GM23248 (cell line): ENCODE results near the gene COA8. TPM values are rescaled to one million over a fixed set of nuclear protein-coding genes. Genes with fewer than 3 reads are reported as not detected.

Source experiments
- DNase-seq: peaks from one replicate; pipeline ENCODE4 v3.0.0-alpha.2; 2015
- H2AFZ ChIP-seq: fragments of 200-600 bp; sonication (generic); 2 replicates; pipeline ENCODE4 v1.6.1; 2016; ENCODE audit warnings: antibody characterized with exemption
- H3F3A ChIP-seq: fragments of 200-600 bp; sonication (generic); 2 replicates; pipeline ENCODE4 v1.6.1; 2016; ENCODE audit warnings: mild to moderate bottlenecking, antibody characterized with exemption, mixed run types; ENCODE audit not compliant: insufficient read depth
- H3K27ac ChIP-seq: fragments of 200-600 bp; sonication (generic); 2 replicates; pipeline ENCODE4 v1.5.1; 2016; ENCODE audit warnings: mild to moderate bottlenecking
- H3K27me3 ChIP-seq: fragments of 200-600 bp; sonication (generic); replicated peaks from 2 replicates; pipeline ENCODE4 v1.6.1; 2016; ENCODE audit warnings: mild to moderate bottlenecking; ENCODE audit not compliant: insufficient read depth
- H3K36me3 ChIP-seq: fragments of 200-600 bp; sonication (generic); 2 replicates; pipeline ENCODE4 v1.6.1; 2016; ENCODE audit warnings: low read depth, mild to moderate bottlenecking
- H3K4me1 ChIP-seq: fragments of 200-600 bp; sonication (generic); 2 replicates; pipeline ENCODE4 v1.6.1; 2016; ENCODE audit warnings: mild to moderate bottlenecking; ENCODE audit not compliant: insufficient read depth
- H3K4me2 ChIP-seq: fragments of 200-600 bp; sonication (generic); one replicate; pipeline ENCODE4 v1.6.1; 2016; ENCODE audit warnings: mild to moderate bottlenecking; ENCODE audit not compliant: unreplicated experiment
- H3K4me3 ChIP-seq: fragments of 200-600 bp; sonication (generic); 2 replicates; pipeline ENCODE4 v1.5.1; 2016; ENCODE audit warnings: mild to moderate bottlenecking
- H3K79me2 ChIP-seq: fragments of 200-600 bp; sonication (generic); 2 replicates; pipeline ENCODE4 v1.6.1; 2016; ENCODE audit warnings: mild to moderate bottlenecking; ENCODE audit not compliant: insufficient read depth
- H3K9ac ChIP-seq: fragments of 200-600 bp; sonication (generic); 2 replicates; pipeline ENCODE4 v1.6.1; 2016; ENCODE audit warnings: mild to moderate bottlenecking
- H3K9me2 ChIP-seq: fragments of 200-600 bp; sonication (generic); 2 replicates; pipeline ENCODE4 v1.6.1; 2016; ENCODE audit warnings: mixed run types, mild to moderate bottlenecking, moderate library complexity; ENCODE audit not compliant: insufficient read depth
- H3K9me3 ChIP-seq: fragments of 200-600 bp; sonication (generic); one replicate; pipeline ENCODE4 v1.6.1; 2017; ENCODE audit warnings: low read depth
- H4K20me1 ChIP-seq: fragments of 200-600 bp; sonication (generic); 2 replicates; pipeline ENCODE4 v1.6.0; 2016; ENCODE audit not compliant: insufficient read depth
- EZH2 ChIP-seq: fragments of 200-600 bp; sonication (generic); IDR thresholded peaks from 2 replicates; pipeline ENCODE4 v1.6.1; 2018; ENCODE audit warnings: antibody characterized with exemption, mild to moderate bottlenecking; ENCODE audit not compliant: insufficient read depth, poor library complexity, severe bottlenecking
- EZH2phosphoT487 ChIP-seq: fragments of 200-600 bp; sonication (generic); IDR thresholded peaks from 2 replicates; pipeline ENCODE4 v1.6.1; 2018; ENCODE audit warnings: antibody characterized with exemption, moderate library complexity, mild to moderate bottlenecking, low read depth; ENCODE audit not compliant: insufficient read depth
- WGBS, 2 experiments: methylation state at CpG; one replicate each; pipeline ENCODE4 v1.1.6; 2015 to 2017; ENCODE audit warnings: low lambda C conversion rate in 2 of 2, low coverage in 1 of 2; ENCODE audit errors: missing lambda C conversion rate in 2 of 2; 5-methylcytosine and 5-hydroxymethylcytosine counted together
- in situ Hi-C: fragments of 300-500 bp; cut with MboI; formaldehyde crosslinking; loops from 2 replicates; pipeline ENCODE4 v1.15.0; 2020
- polyA plus RNA-seq: library from polyadenylated mRNA; unstranded; fragments of >200 nt; fragmentation: Nextera tagmentation; extraction: Ambion mirVana; gene quantifications from 2 replicates; pipeline ENCODE4 v1.2.1, GENCODE V29; 2016
- total RNA-seq: library from RNA; depleted of rRNA; stranded (reverse); fragments of >200 nt; shearing (Covaris generic); gene quantifications from 2 replicates; pipeline ENCODE4 v1.2.3, GENCODE V29; 2014

The COA8 gene
- total and polyA plus RNA-seq, 2 experiments from 2014 or later, result 28.9 to 96.3 TPM

DNA sequence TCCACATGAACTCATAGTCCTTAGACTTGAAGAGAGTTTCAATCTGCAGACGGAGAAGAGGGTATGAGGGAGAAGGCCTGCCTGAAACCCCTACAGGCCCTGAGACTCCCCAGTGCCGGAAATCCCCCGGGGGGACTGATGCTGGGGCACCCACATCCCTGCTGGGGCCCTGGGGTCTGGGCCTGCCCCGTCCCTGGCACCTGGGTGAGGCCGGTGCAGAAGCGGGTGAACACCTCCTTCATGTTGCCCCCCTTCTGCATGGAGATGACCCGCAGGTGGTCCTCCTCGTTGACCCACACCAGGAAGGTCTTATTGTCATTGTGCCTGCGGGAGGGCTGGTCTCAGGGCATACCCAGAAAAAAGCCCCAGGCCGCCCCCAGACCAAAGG, 42.5 kb upstream of the COA8 start:
- no peak overlapping the region for H2AFZ ChIP-seq
- H3K4me3 ChIP-seq, result no peak overlapping the region
- H3K36me3 ChIP-seq, result no peaks in the 10 kb centered on the region
- no peaks in the 10 kb centered on the region for H3K79me2 ChIP-seq
- no peaks in the 10 kb centered on the region for H3K9me3 ChIP-seq
- H3K9me2 ChIP-seq, result no peaks in the 10 kb centered on the region
- H4K20me1 ChIP-seq, result no peaks in the 10 kb centered on the region
- peaks cover 11% of the 10 kb centered on the region for H3K4me1 ChIP-seq
- WGBS, 2 experiments, result 55 to 69% methylated on average over 4 to 10 of the region's 10 CpGs
- TF ChIP-seq EZH2 (no peak), EZH2phosphoT487 (no peak)
- in situ Hi-C loops, result no loop called here
- H3F3A ChIP-seq, result peaks cover 8% of the 10 kb centered on the region; the same call in 1 of the 2 replicates
- H3K27me3 ChIP-seq, result no peaks in the 10 kb centered on the region
- no peak overlapping the region for H3K4me2 ChIP-seq
- no peak for DNase-seq
- H3K9ac ChIP-seq, result no peak overlapping the region
- H3K27ac ChIP-seq, result no peak overlapping the region

DNA sequence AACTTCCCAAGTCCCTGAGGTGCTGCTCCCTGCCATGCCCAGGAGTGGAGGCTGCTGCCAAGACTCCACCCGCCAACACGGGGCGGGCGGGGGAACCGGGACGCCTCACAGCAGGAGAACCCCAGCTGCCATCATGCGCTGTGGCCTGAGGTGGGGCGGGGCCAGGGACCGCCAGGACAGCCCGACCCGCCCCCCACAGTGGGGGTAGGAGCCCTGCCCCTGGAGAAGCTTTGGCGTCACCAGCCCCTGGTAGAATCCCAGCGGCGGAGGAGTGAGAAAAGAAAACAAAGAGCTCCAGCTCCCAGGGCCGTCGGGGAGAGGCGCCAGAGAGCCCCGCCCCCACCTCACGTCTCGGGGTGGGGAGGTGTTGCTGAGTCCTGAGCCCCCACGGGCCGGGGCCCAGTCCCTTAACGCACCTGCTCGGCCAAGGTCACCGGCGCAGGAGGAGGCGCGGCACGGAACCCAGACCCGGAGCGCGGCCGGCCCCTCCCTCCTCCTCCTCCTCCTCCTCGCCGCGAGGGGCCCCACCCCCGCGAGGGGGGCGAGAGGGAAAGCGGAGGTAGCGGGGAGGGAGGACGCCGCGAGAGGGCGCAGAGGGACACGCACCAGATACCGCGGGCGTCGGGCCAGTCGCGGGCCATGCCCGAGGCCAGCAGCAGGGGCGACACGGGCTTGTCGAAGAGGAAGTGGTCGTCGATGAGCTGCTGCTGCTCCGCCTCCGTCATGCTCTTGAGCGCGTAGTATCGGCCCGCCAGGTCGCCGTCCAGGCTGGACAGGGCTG, 41.9 kb upstream of the COA8 start:
- no peak for TF ChIP-seq EZH2
- TF ChIP-seq EZH2phosphoT487, result no peak
- H2AFZ ChIP-seq, result no peak overlapping the region
- in situ Hi-C loops, result no loop called here
- H3K9me2 ChIP-seq, result no peaks in the 10 kb centered on the region
- peak overlapping the region; percentile 57 for H3K4me3 ChIP-seq
- H3K27me3 ChIP-seq, result no peaks in the 10 kb centered on the region
- H3K9me3 ChIP-seq, result no peaks in the 10 kb centered on the region
- no peaks in the 10 kb centered on the region for H3K79me2 ChIP-seq
- peaks cover 8% of the 10 kb centered on the region; the same call in 1 of the 2 replicates for H3F3A ChIP-seq
- no peak overlapping the region for H3K9ac ChIP-seq
- no peak overlapping the region for H3K27ac ChIP-seq
- peak overlapping the region; percentile 9 for H3K4me2 ChIP-seq
- no peaks in the 10 kb centered on the region for H3K36me3 ChIP-seq
- DNase-seq, result peak; percentile 78
- WGBS, 2 experiments, result 5 to 15% methylated on average over 16 to 65 of the region's 66 CpGs
- peaks cover 11% of the 10 kb centered on the region for H3K4me1 ChIP-seq
- H4K20me1 ChIP-seq, result no peaks in the 10 kb centered on the region

DNA sequence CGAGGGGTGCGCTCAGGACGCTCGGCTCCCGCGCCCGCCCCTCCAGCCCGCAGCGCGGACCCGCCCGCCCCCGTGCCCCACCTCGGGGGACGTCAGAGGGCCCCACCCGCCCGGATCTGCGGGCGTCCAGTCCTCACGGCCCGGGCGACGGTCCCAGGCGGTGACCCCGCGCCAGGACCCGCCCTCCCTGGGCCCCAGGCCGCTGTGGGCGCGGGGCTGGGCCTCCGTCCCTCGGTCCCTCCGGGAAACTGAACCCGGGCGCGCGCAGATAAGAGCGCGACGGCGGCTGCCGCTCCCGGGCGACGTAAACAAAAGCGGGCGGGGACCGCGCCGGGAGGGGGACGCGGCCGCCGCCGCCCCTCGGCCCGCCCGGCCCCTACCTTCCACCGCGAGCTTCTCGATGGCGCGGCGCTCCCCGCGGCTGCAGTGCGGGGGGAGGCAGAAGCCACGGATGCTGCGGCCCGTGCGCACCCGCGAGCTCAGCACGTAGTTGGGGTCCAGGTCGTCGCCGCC, 41.3 kb upstream of the COA8 start:
- DNase-seq, result peak; percentile 40
- H2AFZ ChIP-seq, result peak overlapping the region; percentile 30; the same call in 1 of the 2 replicates
- no peaks in the 10 kb centered on the region for H3K9me2 ChIP-seq
- WGBS, 2 experiments, result 2% methylated on average over 7 to 33 of the region's 77 CpGs
- peaks cover 1% of the 10 kb centered on the region; the same call in 1 of the 2 replicates for H3F3A ChIP-seq
- H3K79me2 ChIP-seq, result no peaks in the 10 kb centered on the region
- peaks cover 11% of the 10 kb centered on the region for H3K4me1 ChIP-seq
- H3K36me3 ChIP-seq, result no peaks in the 10 kb centered on the region
- TF ChIP-seq EZH2phosphoT487 (no peak), EZH2 (no peak)
- no peaks in the 10 kb centered on the region for H3K9me3 ChIP-seq
- H4K20me1 ChIP-seq, result no peaks in the 10 kb centered on the region
- in situ Hi-C loops, result no loop called here
- peak overlapping the region; percentile 9 for H3K4me2 ChIP-seq
- H3K27me3 ChIP-seq, result no peaks in the 10 kb centered on the region
- peak overlapping the region; percentile 57 for H3K4me3 ChIP-seq
- no peak overlapping the region for H3K27ac ChIP-seq
- H3K9ac ChIP-seq, result peak overlapping the region; percentile 19; the same call in 1 of the 2 replicates

DNA sequence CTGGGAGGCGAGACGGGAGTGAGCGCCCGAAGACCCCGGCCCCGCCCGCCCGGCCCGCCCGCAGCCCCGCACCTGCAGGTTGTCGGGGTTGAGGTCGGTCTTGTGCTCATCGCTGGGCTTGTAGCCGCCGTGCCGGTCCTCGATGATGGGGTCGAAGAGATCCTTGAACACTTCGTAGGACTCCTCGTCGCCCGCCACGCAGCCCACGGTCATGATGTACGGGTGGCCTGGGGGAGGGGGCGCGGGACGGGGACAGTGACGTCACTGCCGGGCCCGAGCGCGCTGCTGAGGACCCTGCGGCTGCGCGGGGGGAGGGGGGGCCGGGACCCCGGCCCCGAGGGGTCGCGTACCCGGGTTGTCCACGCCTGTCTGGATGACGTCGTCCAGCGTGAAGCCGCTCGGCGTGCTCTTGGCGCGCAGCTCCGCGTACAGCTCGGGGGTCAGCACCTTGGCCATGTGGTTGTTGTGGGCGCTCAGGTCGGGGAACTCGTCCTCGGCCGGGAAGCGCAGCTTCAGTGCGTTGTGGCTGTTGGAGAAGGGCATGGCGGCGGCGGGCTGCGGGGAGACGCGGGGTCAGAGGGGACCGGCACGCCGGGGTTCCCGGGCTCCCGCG, 40.7 kb upstream of the COA8 start:
- Histone ChIP-seq H3F3A (peaks cover 4% of the 10 kb centered on the region; the same call in 1 of the 2 replicates), H3K36me3 (no peaks in the 10 kb centered on the region), H3K9me3 (no peaks in the 10 kb centered on the region), H3K79me2 (no peaks in the 10 kb centered on the region), H3K27ac (no peak overlapping the region), H4K20me1 (no peaks in the 10 kb centered on the region), H3K9ac (peak overlapping the region; percentile 30; the same call in 1 of the 2 replicates), H3K4me2 (peak overlapping the region; percentile 70), H3K4me1 (peaks cover 13% of the 10 kb centered on the region), H2AFZ (peak overlapping the region; percentile 44; the same call in 1 of the 2 replicates), H3K27me3 (no peaks in the 10 kb centered on the region), H3K4me3 (peak overlapping the region; percentile 57), H3K9me2 (no peaks in the 10 kb centered on the region)
- peak; percentile 50 for DNase-seq
- WGBS, 2 experiments, result 3% methylated on average over 30 to 46 of the region's 74 CpGs
- TF ChIP-seq EZH2phosphoT487, result peak; percentile 67; the same call in 1 of the 2 replicates
- TF ChIP-seq EZH2, result no peak
- in situ Hi-C loops, result no loop called here
